SKM-1 treated with dmso at 0.1 percent for 144 hours (cell line): ENCODE measurements around the gene ANKRD28.
"Not testable (repeated sequence)": the region's sequence is repeated elsewhere in the genome, so short reads cannot be mapped to it uniquely, and the experiment has no call there.

ENCODE experiments used
- DNase-seq: peaks from one replicate; lab custom pipeline; 2025; ENCODE audit not compliant: unreplicated experiment; lab: John Stamatoyannopoulos, UW

The ANKRD28 gene

DNA sequence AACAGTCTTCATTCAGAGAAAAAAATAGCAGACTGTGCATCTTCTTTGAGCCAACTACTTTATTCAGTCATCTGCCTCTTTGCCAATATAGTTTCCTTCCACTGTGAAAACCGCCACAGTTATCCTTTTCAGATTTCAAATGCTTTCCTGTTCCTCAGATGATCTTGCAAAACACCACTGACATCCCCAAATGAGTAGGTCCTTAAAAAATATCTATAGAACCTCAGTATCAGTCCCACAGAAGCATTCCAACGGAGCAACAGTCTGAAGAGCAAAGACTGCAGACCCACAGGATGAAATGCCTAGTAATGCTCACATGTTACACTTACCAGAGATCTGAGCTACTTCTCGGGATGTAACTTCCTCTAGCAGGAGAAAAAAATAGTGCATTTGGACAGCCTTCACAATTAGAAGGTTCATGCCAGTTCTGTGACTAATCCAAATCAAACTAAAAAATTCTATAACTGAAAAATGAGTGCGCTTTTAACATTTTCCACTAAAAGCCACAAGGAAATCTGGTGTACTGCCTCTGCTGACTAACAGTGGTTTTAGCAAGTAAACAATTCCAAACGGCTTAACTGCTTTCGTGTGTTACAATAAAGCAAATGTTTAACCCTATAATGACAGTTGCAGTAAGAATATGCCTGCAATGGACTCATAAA lies at the start of gene ANKRD28:
Gene ANKRD28, minus strand, starts transcription at position 338 of the 662 bp plus-strand sequence. CDS start 1,458 bp downstream, outside the sequence.
- DNase-seq: peak; percentile 91

DNA sequence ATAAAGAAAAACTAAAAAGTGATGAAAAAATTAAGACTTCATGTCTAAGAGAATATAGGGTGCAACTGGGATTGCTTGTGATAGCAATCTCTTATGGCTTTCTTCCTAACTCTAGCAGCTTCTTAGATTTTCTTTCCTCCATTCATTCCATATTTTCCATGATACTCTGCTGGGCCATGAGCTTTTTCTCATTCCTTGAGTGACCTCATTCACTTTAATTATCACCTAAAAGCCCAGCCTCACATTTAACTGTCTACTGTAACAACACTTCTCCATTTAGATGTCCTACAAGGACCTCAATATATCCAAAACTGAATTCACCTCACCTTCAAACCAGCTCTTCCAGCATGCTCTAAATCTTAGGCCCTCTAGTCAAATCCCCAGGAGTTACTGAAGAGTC lies 49.5 kb upstream of the ANKRD28 start:
- DNase-seq: no peak

DNA sequence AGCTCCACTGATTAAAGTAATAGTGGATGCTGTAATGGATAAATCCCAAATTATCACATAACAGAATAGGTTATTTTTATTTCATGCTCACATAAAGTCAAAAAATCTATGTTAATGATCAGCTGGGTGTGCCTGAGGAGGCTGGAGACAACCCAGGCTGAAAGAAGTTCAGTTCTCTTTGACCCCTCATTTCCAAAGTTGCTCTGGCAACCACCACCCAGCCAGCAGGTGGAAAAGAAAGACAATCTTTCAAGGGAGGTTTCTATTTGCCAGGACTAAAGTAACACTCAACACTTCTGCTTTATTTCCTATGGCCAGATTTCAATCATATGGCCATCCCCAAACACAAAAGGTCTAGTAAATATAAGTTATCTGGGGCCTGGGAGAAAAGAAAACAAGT lies 48.8 kb upstream of the ANKRD28 start:
- DNase-seq: no peak

DNA sequence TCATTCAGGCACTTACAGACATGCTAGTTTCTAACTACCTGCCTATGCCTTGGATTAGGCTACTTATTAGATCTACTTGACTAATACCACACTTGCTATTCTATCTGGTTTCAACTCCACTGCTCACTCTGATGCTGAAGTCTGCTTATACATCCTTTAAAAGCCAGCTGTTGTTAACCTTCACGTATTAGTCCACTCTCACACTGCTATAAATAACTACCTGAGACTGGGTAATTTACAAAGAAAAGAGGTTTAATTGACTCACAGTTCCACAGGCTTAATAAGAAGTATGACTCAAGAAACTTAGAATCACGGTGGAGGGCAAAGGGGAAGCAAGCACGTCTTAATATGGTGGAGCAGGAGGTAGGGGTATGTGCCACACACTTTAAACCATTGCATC lies 47.7 kb upstream of the ANKRD28 start:
- DNase-seq: no peak

DNA sequence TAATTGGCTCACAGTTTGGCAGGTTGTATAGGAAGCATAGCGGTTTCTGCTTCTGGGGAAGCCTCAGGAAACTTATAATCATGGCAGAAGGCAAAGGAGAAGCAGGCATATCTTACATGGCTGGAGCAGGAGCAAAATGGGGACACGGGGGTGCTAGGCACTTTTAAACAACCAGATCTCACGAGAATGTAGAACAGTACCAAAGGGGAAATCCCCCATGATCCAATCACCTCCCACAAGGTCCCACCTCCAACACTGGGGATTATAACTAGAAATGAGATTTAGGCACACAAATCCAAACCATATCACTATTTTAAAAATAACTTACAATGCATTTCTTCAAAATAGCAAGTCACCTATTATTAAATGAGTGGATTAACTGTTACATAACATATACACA lies 47.1 kb upstream of the ANKRD28 start:
- no peak for DNase-seq

DNA sequence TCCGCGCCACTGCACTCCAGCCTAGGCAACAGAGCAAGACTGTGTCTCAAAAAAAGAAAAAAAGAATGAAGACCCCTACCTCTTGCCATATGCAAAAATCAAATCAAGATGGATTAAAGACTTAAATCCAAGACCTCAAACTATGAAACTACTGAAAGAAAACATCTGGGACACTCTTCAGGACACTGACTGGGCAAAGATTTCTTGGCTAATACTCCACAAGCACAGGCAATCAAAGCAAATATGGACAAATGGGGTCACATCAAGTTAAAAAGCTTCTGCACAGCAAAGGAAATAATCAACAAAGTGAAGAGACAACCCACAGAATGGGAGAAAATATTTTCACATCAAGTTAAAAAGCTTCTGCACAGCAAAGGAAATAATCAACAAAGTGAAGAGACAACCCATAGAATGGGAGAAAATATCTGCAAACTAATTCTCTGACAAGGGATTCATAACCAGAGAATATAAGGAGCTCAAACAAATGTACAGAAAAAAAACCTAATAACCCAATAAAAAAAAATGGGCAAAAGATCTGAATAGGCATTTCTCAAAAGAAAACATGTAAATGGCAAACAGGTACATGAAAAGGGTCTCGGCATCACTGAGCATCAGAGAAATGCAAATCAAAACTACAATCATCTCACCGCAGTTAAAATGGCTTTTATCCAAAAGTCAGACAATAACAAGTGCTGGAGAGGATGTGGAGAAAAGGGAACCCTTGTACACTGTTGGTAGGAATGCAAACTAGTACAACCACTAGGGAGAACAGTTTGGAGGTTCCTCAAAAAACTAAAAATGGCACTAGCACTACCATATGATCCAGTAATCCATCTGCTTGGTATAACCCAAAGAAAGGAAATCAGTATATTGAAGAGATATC lies 43.6 kb upstream of the ANKRD28 start:
- DNase-seq: not testable (repeated sequence)

DNA sequence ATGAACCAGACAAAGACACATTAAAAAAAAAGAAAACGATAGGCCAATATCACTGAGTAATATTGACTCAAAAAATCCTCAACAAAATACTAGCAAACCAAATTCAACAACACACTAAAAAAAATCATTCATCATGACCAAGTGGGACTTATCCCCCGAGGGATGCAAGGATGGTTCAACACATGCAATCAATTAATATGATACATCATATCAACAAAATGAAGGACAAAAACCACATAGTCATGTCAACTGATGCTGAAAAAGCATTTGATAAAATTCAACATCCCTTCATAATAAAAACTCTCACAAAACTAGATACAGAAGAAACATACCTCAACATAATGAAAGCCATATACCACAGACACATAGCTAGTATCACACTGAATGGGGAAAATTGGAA lies 41.8 kb upstream of the ANKRD28 start:
- DNase-seq: no peak

DNA sequence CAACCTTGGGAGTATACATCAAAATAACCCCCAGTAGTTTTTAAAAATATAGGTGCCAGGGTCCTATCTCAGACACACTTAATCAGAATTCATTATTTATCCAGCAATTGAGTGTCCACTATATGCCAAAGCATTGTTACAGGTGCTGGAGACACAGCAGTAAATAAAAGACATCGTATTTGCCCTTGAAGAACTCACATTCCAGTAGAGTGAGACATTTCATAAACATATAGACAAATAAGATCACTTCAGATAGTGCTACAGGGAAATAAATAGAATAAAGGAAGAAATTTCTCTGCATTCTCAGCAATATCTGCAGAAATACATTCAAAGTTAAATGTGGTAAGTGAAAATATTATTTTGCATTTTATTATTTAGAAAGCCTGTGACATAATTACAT lies 34.1 kb upstream of the ANKRD28 start:
- DNase-seq: no peak

DNA sequence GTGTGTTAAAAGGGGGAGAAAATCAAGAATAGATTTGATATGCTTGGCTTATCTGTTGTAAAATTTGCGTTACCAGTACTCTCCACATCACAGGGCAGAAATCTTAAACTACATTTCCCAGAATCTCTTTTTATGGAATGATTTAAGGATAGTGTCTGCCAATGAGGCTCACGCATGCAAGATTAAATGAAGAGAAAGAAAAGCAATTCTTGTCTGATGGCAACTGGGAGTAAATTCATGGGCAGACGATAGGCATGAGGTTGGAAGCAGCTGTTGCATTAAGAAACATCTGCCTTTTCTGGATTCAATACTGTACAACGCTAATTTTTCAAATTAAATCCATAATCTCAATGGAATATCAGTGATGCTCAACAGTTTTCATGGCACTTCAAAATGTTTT lies 27.2 kb upstream of the ANKRD28 start:
- DNase-seq: no peak

DNA sequence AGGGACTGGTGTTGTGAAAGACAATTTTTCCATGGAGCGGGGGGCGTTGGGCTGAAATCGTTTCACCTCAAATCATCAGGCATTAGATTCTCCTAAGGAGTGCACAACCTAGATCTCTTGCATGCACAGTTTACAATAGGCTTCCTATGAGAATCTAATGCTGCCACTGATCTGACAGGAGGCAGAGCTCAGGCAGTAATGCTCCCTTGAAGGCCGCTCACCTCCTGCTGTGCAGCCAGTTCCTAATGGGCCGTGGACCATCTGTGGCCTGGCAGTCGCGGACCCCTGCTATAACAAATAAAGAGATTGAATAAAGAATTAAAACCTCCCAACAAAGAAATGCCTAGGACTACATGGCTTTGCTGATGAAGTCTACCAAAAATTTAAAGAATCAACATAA lies 25.3 kb upstream of the ANKRD28 start:
- no peak for DNase-seq

DNA sequence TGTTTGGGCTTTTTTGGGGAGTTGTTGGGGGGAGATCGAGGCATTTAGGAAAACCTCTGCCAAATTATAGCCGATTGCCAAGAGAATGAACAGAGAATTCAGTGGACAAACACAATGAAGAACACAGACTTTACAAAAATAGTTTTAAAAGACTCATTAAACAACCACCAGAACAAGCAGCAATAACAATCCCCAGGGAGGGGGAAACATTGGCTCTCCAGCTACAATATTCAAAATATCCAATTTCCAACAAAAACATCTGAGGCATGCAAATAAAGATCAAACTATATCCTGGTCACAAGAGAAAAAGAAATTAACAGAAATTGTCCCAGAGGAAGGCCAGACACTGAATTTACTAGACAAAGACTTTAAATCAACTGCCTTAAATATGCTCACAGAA lies 24.5 kb upstream of the ANKRD28 start:
- DNase-seq: no peak

DNA sequence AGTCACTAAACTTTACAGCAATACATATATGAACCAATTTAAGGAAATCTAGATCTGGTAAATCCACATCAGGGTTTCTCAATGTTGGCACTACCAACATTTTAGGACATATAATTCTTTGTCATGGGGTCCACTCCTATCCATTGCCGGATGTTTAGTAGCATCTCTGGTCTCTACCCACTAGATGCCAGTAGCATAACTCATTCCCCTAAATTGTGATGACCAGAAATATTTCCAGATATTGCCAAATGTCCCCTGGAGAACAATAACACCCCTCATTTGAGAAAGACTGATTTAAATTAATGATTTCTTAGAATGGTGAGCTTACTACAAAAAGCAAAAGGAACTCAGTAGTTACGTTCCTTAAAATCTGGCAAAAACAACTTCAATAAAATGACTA lies 23.1 kb upstream of the ANKRD28 start:
- DNase-seq: no peak

DNA sequence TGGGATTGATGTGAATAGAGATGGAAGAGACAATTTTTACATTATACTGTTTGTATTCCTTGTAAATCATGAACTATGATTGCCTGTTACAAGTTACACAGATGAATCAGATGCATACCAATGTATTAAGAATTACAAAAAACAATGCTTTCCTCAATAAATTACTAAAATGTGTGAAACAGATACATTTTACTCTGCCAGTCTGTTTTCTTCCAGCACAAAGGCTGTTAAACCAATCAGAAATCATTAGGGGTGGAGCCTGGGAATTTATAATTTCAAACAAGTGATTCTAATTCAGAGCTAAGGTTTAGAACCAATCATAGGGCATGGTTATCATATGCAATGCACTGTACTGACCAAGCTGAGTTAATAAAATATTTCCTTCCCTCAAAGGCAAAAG lies 21.8 kb upstream of the ANKRD28 start:
- no peak for DNase-seq

DNA sequence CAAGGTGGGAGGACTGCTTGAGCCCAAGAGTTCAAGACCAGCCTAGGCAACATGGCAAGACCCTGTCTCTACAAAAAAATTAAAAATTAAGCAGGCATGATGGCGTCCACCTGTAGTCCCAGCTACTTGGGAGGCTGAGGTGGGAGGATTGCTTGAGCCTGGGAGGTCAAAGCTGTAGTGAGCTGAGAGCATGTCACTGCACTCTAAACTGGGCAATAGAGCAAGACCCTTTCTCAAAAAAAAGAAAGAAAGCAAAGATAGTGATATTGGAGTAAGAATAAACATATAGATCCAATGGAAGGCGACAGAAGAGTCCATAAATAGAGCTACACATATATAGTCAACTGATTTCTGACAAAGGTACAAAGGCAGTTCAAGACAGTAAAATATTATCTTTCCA lies 21.3 kb upstream of the ANKRD28 start:
- DNase-seq: no peak

DNA sequence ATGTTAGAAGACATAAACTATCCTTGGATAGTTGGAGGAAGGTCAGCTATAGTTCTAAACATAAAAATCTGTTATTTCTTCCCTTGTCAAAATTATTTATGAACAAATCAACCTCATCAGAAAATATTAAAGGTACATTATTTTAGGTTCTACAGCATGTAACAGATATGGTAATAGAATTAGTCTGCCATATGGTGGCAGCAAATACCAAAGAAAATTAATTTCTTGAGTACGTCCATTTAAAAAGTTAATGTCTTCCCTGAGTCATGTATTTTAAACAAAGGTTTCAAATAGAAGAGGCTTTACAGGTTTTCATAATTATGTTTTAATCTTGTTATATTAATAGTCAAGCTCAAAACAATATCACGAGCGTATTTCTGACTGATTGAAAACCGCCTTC lies 17.9 kb upstream of the ANKRD28 start:
- no peak for DNase-seq

DNA sequence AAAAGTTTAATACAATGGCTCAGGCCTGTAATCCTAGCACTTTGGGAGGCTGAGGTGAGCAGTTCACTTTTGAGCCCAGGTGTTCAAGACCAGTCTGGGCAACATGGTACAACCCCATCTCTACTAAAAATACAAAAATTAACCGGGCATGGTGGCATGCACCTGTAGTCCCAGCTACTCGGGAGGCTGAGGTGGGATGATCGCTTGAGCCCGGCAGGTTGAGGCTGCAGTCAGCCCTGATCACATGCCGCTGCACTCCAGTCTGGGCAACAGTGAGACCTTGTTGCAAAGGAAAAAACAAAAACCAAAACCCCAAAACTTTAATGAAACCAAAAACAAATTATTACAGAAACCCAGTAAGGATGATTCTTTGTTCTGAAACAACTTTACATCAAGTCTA lies 15.3 kb upstream of the ANKRD28 start:
- DNase-seq: not testable (repeated sequence)

DNA sequence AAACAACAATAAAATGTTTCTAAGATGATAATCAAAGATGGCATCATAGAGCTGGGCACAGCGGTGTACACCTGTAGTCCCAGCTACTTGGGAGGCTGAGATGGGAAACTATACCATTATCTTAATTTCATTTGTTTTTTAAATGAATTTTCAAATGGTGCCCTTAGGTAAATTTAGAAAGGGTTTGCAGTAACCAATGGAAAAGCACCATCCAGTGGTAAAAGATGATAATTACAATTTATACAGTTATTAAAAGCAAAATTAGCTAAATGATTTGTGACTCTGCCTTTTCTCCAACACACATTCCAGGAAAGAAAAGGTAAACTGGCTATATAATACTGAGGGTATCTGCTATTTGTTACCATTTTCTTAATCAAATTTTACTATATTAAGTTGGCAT lies 14.4 kb upstream of the ANKRD28 start:
- peak; percentile 15 for DNase-seq

DNA sequence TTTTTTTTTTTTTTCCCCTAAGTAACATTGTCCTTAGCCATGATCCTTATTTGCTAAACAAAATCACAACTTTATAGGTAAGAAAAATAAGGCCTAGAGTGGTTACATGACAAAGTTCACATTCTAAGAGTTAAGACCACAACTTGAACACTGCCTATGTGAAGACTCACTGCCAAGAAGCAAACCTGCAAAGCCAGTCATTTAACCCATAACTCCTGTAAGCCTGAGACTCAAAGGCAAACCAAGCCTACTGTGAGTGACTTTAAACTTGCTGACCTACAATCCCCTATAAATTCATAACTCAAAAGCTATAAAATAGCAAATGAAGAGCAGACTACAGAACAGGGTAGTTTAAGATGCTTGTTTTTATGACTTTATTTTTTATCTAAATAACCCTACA lies 12.9 kb upstream of the ANKRD28 start:
- DNase-seq: no peak

DNA sequence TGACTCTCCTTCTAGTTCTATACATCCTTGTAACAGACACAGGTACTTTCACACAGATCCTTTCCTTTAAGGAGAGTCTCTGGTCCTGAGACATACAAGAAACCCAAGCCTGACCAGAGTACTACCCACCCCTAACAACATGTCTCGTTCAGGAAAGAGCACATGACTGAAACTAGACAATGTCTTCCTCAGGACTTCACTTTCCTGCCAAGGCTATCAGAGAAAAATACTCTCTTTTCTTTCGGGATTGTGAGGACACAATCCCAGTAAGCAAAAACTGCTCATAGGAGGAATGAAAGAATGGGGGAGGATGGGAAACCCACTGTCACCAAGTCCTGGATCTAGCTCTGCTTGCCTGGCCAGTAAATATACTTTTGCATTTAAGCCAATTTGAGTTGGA lies 11.5 kb upstream of the ANKRD28 start:
- no peak for DNase-seq

DNA sequence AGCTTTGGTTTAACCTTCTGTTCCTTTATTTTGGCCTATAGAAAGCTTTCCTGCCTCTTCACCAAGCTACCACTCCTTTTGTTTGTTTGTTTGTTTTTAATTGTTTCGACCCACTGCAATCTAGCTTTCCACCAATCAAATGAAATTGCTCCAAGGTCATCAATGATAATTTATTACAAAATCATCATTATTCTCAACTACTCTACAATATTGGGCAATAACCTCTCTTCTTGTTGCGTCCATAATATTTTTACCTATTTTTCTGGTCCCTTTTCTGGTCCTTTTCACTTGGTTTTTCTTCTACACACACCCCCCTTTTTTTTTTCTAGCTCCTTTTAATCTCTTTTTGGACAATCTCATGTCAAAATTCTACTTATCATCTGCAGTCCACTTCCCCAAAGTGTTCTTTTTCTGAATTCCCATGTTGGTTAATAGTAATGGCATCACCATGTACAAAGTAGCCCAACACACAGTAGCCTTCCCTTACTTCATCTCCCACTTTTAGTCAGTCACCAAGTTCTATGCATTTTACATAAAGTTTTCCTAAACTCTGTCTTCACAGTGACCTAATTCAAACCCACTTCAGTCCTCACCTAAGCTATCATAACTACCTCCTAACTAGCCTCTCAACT lies 11.0 kb upstream of the ANKRD28 start:
- no peak for DNase-seq

DNA sequence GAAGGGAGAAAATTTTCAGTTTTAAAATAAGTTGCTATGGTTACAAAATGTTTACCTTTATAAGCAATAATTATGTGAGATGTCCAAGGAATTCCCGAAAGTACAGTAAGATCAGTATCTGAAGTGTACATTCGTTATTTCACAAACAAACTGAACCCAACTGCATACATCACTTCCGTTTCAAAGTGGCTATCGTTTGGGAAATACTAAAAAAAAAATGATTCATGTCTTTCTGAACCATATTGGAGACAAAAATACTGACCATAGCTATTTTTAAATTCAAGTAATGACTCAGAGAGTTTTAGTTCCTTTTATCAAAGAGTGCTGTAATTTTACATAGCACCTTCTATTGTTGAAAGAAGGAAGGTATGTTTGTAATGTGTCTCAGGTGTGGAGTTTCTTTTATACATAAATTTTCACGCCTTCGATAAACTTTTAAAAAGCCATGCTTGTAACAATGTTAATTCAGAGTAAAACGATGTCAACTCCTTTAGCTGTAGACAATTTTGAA lies 8.0 kb upstream of the ANKRD28 start:
- peak; percentile 90 for DNase-seq

DNA sequence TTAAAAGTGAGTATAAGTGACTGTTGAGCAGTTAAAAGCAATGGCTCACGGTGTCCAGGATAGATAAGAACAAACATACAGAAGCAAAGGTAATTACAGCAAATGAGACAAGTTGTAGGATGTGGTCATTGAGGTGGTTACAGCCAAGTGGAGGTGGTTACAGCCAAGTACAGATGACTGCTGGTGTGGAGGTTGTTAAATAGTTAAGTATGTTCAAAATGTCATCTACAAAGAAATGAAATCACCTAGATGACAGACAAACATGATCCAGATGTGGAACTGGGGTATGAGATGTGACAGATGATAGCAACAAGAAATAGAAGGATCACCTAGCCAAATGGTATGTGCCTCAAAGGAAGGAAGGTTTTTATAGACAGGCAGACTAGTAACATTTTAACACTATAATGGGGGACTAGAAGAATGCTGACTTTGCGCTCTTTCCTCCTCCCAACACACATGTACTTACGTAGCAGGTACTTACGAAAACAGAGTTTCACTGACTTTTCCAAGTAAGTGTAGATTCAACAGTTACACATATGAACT lies 6.8 kb upstream of the ANKRD28 start:
- no peak for DNase-seq
